Measurements from ENCODE around the gene FIGN. TPM values are rescaled to one million over a fixed set of nuclear protein-coding genes. Genes with fewer than 3 reads are reported as not detected.

Gene FIGN
- total and polyA plus RNA-seq, 2 of the 4 experiments (the other 2 are of a cell fraction) = 0.77 to 0.90 TPM

DNA sequence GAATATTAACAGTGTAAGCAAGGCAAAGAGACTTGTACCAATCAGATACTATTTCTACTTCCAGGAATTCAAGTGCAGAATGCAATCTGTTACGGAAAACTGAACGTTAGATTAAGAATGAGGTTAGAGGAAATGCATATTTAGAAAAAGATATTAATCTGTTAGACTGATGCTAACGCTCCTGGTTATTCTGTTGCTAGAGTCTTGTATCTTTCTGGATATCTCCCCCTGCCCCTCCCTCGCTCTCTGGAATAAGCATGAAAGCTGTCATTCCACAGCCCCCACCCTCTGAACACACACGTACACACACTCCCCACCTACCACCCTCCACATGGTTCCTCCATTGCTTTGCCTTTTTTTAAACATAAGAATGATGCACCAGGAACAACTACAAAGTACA, 24.1 kb downstream of the FIGN start:
- no peak overlapping the region for H4K5ac ChIP-seq (ENCODE audit: low read depth, low read length)
- no CpG with 5 or more reads among the region's 5 CpGs for WGBS, 2 experiments (ENCODE audit: extremely low coverage in 2 of 2, insufficient read length in 1 of 2)
- dilution Hi-C loops (cut with HindIII; ENCODE audit: low sequenced_read_pairs, unreplicated experiment) = no loop called here
- H3K36me3 ChIP-seq (ENCODE audit: control insufficient read depth, insufficient read depth, low read length) = no peaks in the 10 kb centered on the region
- no peak for DNase-seq
- no peak overlapping the region for H3K4me3 ChIP-seq (ENCODE audit: insufficient read depth, low read depth, low read length)
- H3K9ac ChIP-seq (ENCODE audit: low read depth, low read length) = no peak overlapping the region
- peaks cover 0 to 1% of the 10 kb centered on the region in 2 experiments; a peak in 2 of 4 replicates for H3K79me1 ChIP-seq (ENCODE audit: low read depth in 1 of 2, low read length in 2 of 2)
- H3K27me3 ChIP-seq (ENCODE audit: control insufficient read depth, insufficient read depth, low read length) = no peaks in the 10 kb centered on the region
- no peak overlapping the region for H3K23ac ChIP-seq (ENCODE audit: low read depth, low read length)
- in situ Hi-C loops (cut with MboI; ENCODE audit: low sequenced_read_pairs) = no loop called here
- H4K20me1 ChIP-seq (ENCODE audit: insufficient read depth, low read length) = no peaks in the 10 kb centered on the region; the same call in 1 of the 2 replicates
- H3K27ac ChIP-seq (ENCODE audit: insufficient read depth, low read length) = no peak overlapping the region
- ChIA-PET POLR2A (ENCODE audit: unreplicated experiment) (no interaction called here), CTCF (no interaction called here)
- H2BK120ac ChIP-seq (ENCODE audit: low read depth, low read length) = no peak overlapping the region
- no peak overlapping the region for H3K18ac ChIP-seq (ENCODE audit: low read depth, low read length)
- ATAC-seq (ENCODE audit: low read depth) = no peak
- no peak overlapping the region for H4K8ac ChIP-seq (ENCODE audit: low read depth in 2 of 2, low read length in 2 of 2)
- no peak overlapping the region for H2AFZ ChIP-seq (replicated peaks; ENCODE audit: low read length, poor library complexity)
- no peaks in the 10 kb centered on the region for H3K9me1 ChIP-seq (ENCODE audit: insufficient read depth, low read length)
- no peak overlapping the region for H2BK5ac ChIP-seq (ENCODE audit: low read depth, low read length, poor library complexity, severe bottlenecking)
- H2AK9ac ChIP-seq (replicated peaks; ENCODE audit: low read depth, low read length, poor library complexity) = no peak overlapping the region
- no peak for TF ChIP-seq RCOR1 (IDR thresholded peaks at IDR 0.05; ENCODE audit: insufficient replicate concordance, low read length)
- TF ChIP-seq RFX5 (IDR thresholded peaks at IDR 0.05; ENCODE audit: low read depth, low read length) = no peak
- TF ChIP-seq, protein P1, sequence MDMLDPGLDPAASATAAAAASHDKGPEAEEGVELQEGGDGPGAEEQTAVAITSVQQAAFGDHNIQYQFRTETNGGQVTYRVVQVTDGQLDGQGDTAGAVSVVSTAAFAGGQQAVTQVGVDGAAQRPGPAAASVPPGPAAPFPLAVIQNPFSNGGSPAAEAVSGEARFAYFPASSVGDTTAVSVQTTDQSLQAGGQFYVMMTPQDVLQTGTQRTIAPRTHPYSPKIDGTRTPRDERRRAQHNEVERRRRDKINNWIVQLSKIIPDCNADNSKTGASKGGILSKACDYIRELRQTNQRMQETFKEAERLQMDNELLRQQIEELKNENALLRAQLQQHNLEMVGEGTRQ (IDR thresholded peaks at IDR 0.05; ENCODE audit: low read depth, low read length) = no peak
- no peak for TF ChIP-seq SMC3 (IDR thresholded peaks at IDR 0.05; ENCODE audit: low read depth, low read length)
- TF ChIP-seq, protein P2, sequence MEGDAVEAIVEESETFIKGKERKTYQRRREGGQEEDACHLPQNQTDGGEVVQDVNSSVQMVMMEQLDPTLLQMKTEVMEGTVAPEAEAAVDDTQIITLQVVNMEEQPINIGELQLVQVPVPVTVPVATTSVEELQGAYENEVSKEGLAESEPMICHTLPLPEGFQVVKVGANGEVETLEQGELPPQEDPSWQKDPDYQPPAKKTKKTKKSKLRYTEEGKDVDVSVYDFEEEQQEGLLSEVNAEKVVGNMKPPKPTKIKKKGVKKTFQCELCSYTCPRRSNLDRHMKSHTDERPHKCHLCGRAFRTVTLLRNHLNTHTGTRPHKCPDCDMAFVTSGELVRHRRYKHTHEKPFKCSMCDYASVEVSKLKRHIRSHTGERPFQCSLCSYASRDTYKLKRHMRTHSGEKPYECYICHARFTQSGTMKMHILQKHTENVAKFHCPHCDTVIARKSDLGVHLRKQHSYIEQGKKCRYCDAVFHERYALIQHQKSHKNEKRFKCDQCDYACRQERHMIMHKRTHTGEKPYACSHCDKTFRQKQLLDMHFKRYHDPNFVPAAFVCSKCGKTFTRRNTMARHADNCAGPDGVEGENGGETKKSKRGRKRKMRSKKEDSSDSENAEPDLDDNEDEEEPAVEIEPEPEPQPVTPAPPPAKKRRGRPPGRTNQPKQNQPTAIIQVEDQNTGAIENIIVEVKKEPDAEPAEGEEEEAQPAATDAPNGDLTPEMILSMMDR (conservative IDR thresholded peaks at IDR 0.05; ENCODE audit: low read depth, low read length) = no peak
- TF ChIP-seq MXI1 (IDR thresholded peaks at IDR 0.05; ENCODE audit: borderline replicate concordance, low read depth, low read length) = no peak
- no peak for TF ChIP-seq POLR2A (IDR thresholded peaks at IDR 0.05; ENCODE audit: low read depth, low read length)
- TF ChIP-seq NFE2L2 (IDR thresholded peaks at IDR 0.05; ENCODE audit: low read depth, low read length) = no peak
- TF ChIP-seq MAZ (IDR thresholded peaks at IDR 0.05; ENCODE audit: borderline replicate concordance, low read depth, low read length) = no peak
- no peak for TF ChIP-seq MAFK (IDR thresholded peaks at IDR 0.05; ENCODE audit: low read depth, low read length)
- TF ChIP-seq, protein P3, sequence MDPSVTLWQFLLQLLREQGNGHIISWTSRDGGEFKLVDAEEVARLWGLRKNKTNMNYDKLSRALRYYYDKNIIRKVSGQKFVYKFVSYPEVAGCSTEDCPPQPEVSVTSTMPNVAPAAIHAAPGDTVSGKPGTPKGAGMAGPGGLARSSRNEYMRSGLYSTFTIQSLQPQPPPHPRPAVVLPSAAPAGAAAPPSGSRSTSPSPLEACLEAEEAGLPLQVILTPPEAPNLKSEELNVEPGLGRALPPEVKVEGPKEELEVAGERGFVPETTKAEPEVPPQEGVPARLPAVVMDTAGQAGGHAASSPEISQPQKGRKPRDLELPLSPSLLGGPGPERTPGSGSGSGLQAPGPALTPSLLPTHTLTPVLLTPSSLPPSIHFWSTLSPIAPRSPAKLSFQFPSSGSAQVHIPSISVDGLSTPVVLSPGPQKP (IDR thresholded peaks at IDR 0.05; ENCODE audit: borderline replicate concordance, low read depth, low read length) = no peak
- TF ChIP-seq FOS (IDR thresholded peaks at IDR 0.05; ENCODE audit: low read depth, low read length) = no peak
- no peak for TF ChIP-seq CHD1 (IDR thresholded peaks at IDR 0.05; ENCODE audit: low read depth, low read length)
- TF ChIP-seq BHLHE40 (IDR thresholded peaks at IDR 0.05; ENCODE audit: low read depth, low read length) = no peak
- TF ChIP-seq CEBPB (IDR thresholded peaks at IDR 0.05; ENCODE audit: low read depth, low read length) = no peak
- TF ChIP-seq RAD21 (IDR thresholded peaks at IDR 0.05; ENCODE audit: low read length) = no peak
- H2BK15ac ChIP-seq (ENCODE audit: low read depth, low read length) = no peak overlapping the region
- no peak overlapping the region for H3K14ac ChIP-seq (replicated peaks; ENCODE audit: low read depth, low read length)
- H2AK5ac ChIP-seq (ENCODE audit: low read depth, low read length) = no peak overlapping the region
- no peak overlapping the region for H3K56ac ChIP-seq (ENCODE audit: extremely low read depth, insufficient read depth, low read length)
- H4K91ac ChIP-seq (ENCODE audit: insufficient read depth, low read depth, low read length) = no peak overlapping the region
- no peak overlapping the region for H3K4me2 ChIP-seq (ENCODE audit: low read depth, low read length)
- H3K4ac ChIP-seq (ENCODE audit: low read depth, low read length) = no peak overlapping the region
- intact Hi-C loops (cut with micrococcal nuclease) = no loop called here
- no peaks in the 10 kb centered on the region for H3K9me3 ChIP-seq (ENCODE audit: control insufficient read depth, insufficient read depth, low read length)
- no peak overlapping the region for H2BK20ac ChIP-seq (ENCODE audit: low read depth, low read length)
- H3K4me1 ChIP-seq (ENCODE audit: control insufficient read depth, insufficient read depth, low read length) = no peaks in the 10 kb centered on the region
- no TSS peak for BruUV-seq (replicated peaks)

Data from IMR-90 (cell line).